ENCODE data around the gene LYZL6. TPM values are rescaled to one million over a fixed set of nuclear protein-coding genes. Genes with fewer than 3 reads are reported as not detected.

The LYZL6 gene
- total and polyA plus RNA-seq, 2 experiments from 2014 or later = not detected

DNA sequence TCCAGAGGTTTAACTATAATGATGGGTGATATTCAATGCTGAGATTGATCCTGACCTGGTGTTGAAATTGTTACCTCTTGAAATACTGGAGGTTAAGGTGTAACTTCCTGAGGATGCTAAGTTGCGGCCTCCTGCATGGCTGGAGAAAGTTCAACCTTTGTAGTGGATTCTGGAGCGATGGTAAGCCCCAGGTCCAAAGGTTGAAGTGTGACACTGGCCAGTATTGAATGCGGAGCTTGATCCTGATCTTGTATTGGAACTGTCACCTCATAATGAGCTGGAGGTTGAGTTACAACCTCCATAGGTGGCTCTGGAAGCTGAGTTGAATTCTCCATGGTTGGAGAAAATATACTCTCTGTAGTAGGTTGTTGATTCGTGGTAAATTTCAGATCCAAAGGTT is 29.9 kb downstream of the LYZL6 start:
- H3K79me2 ChIP-seq = no peaks in the 10 kb centered on the region
- H3K27ac ChIP-seq = no peak overlapping the region
- H4K20me1 ChIP-seq (ENCODE audit: insufficient read depth, poor library complexity, severe bottlenecking) = no peaks in the 10 kb centered on the region
- no peak for TF ChIP-seq EZH2phosphoT487 (IDR thresholded peaks at IDR 0.05; ENCODE audit: low read depth, severe bottlenecking, unreplicated experiment)
- no peak for TF ChIP-seq EZH2 (IDR thresholded peaks at IDR 0.05; ENCODE audit: borderline replicate concordance)
- TF ChIP-seq, protein P1, sequence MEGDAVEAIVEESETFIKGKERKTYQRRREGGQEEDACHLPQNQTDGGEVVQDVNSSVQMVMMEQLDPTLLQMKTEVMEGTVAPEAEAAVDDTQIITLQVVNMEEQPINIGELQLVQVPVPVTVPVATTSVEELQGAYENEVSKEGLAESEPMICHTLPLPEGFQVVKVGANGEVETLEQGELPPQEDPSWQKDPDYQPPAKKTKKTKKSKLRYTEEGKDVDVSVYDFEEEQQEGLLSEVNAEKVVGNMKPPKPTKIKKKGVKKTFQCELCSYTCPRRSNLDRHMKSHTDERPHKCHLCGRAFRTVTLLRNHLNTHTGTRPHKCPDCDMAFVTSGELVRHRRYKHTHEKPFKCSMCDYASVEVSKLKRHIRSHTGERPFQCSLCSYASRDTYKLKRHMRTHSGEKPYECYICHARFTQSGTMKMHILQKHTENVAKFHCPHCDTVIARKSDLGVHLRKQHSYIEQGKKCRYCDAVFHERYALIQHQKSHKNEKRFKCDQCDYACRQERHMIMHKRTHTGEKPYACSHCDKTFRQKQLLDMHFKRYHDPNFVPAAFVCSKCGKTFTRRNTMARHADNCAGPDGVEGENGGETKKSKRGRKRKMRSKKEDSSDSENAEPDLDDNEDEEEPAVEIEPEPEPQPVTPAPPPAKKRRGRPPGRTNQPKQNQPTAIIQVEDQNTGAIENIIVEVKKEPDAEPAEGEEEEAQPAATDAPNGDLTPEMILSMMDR (IDR thresholded peaks at IDR 0.05; ENCODE audit: poor library complexity) = no peak
- H3K4me2 ChIP-seq = no peak overlapping the region
- no peaks in the 10 kb centered on the region for H3K4me1 ChIP-seq (ENCODE audit: insufficient read depth)
- H3K9me3 ChIP-seq (ENCODE audit: low read depth) = no peaks in the 10 kb centered on the region
- H3K9me2 ChIP-seq (replicated peaks; ENCODE audit: insufficient read depth) = no peaks in the 10 kb centered on the region
- no peak overlapping the region for H2AFZ ChIP-seq
- no peak overlapping the region for H3K4me3 ChIP-seq
- WGBS (ENCODE audit: low lambda C conversion rate, missing lambda C conversion rate) = 79% methylated on average over 4 of the region's 4 CpGs
- no peaks in the 10 kb centered on the region for H3K36me3 ChIP-seq (replicated peaks; ENCODE audit: insufficient read depth, low read depth)
- DNase-seq (ENCODE audit: low spot score) = no peak
- H3K27me3 ChIP-seq = no peaks in the 10 kb centered on the region

- Histone ChIP-seq H3K4me2 (no peak overlapping the region), H2AFZ (no peak overlapping the region), H3K27me3 (no peaks in the 10 kb centered on the region), H3K9me3 (ENCODE audit: low read depth) (no peaks in the 10 kb centered on the region), H3K27ac (no peak overlapping the region), H3K36me3 (replicated peaks; ENCODE audit: insufficient read depth, low read depth) (no peaks in the 10 kb centered on the region), H4K20me1 (ENCODE audit: insufficient read depth, poor library complexity, severe bottlenecking) (no peaks in the 10 kb centered on the region), H3K79me2 (no peaks in the 10 kb centered on the region), H3K4me1 (ENCODE audit: insufficient read depth) (no peaks in the 10 kb centered on the region), H3K9me2 (replicated peaks; ENCODE audit: insufficient read depth) (no peaks in the 10 kb centered on the region), H3K4me3 (no peak overlapping the region)
- DNase-seq (ENCODE audit: low spot score) = no peak
- WGBS (ENCODE audit: low lambda C conversion rate, missing lambda C conversion rate) = 84% methylated on average over 2 of the region's 2 CpGs
- TF ChIP-seq, protein P1 (IDR thresholded peaks at IDR 0.05; ENCODE audit: poor library complexity) = no peak
- TF ChIP-seq EZH2 (IDR thresholded peaks at IDR 0.05; ENCODE audit: borderline replicate concordance) (no peak), EZH2phosphoT487 (IDR thresholded peaks at IDR 0.05; ENCODE audit: low read depth, severe bottlenecking, unreplicated experiment) (no peak)
These were observed 30.6 kb downstream of the LYZL6 start for GRCh38 chr17:35912942-35913341.

- DNase-seq (ENCODE audit: low spot score) = no peak
- Histone ChIP-seq H3K36me3 (replicated peaks; ENCODE audit: insufficient read depth, low read depth) (no peaks in the 10 kb centered on the region), H3K9me3 (ENCODE audit: low read depth) (no peaks in the 10 kb centered on the region), H3K27ac (no peak overlapping the region), H3K4me1 (ENCODE audit: insufficient read depth) (no peaks in the 10 kb centered on the region), H3K27me3 (no peaks in the 10 kb centered on the region), H3K4me2 (no peak overlapping the region), H3K4me3 (no peak overlapping the region), H2AFZ (no peak overlapping the region), H4K20me1 (ENCODE audit: insufficient read depth, poor library complexity, severe bottlenecking) (no peaks in the 10 kb centered on the region), H3K9me2 (replicated peaks; ENCODE audit: insufficient read depth) (no peaks in the 10 kb centered on the region), H3K79me2 (no peaks in the 10 kb centered on the region)
- 98% methylated on average over 3 of the region's 3 CpGs for WGBS (ENCODE audit: low lambda C conversion rate, missing lambda C conversion rate)
- TF ChIP-seq EZH2 (IDR thresholded peaks at IDR 0.05; ENCODE audit: borderline replicate concordance) = no peak
- TF ChIP-seq, protein P1 (IDR thresholded peaks at IDR 0.05; ENCODE audit: poor library complexity) = no peak
- TF ChIP-seq EZH2phosphoT487 (IDR thresholded peaks at IDR 0.05; ENCODE audit: low read depth, severe bottlenecking, unreplicated experiment) = no peak
These were observed 31.1 kb downstream of the LYZL6 start for GRCh38 chr17:35912339-35912912.

Measured in hepatocyte (in vitro differentiated cells).